Fibroblast of the aortic adventitia (primary cell): Measurements from ENCODE around the gene LRMDA. TPM values are rescaled to one million over a fixed set of nuclear protein-coding genes. Genes with fewer than 3 reads are reported as not detected.

Experiments
- DNase-seq: peaks from one replicate; pipeline ENCODE4 v3.0.0-alpha.2; 2010; ENCODE audit warnings: low read depth
- H3K4me3 ChIP-seq: 2 replicates; pipeline ENCODE4 v1.5.1; 2011; ENCODE audit warnings: low read depth, mild to moderate bottlenecking, control low read depth, low read length, moderate library complexity
- total RNA-seq: library from RNA; depleted of rRNA; stranded (reverse); fragments of >200 nt; gene quantifications from 2 replicates; pipeline ENCODE4 v1.2.3, GENCODE V29; 2012; ENCODE audit warnings: low replicate concordance
- TF ChIP-seq, protein P1 (sequence below): IDR thresholded peaks from 2 replicates; pipeline ENCODE4 v1.5.1; 2011; ENCODE audit warnings: mild to moderate bottlenecking, low read length, control low read depth, inconsistent platforms; ENCODE audit not compliant: insufficient read depth

Gene LRMDA
- total RNA-seq, 1 donor, result 6.3 TPM

DNA sequence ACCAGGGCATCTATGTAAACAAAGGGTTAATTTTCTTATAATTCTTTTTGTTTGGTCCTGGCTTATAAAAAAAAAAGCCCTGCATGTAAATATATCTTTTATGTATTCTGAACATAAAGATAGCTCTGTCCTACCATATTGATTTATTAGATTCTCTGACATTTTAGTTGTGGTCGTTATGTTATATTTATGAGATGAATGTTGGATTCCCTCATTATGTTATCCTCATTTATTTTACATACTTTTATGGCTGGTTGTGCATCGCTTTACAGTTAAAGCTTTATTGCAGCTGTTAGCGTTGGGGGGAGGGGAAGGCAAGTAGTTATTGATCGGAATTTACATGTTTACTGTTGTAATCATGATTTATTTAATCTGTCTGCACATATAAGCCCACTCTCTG is 431.5 kb downstream of the LRMDA start:
- TF ChIP-seq, protein P1, sequence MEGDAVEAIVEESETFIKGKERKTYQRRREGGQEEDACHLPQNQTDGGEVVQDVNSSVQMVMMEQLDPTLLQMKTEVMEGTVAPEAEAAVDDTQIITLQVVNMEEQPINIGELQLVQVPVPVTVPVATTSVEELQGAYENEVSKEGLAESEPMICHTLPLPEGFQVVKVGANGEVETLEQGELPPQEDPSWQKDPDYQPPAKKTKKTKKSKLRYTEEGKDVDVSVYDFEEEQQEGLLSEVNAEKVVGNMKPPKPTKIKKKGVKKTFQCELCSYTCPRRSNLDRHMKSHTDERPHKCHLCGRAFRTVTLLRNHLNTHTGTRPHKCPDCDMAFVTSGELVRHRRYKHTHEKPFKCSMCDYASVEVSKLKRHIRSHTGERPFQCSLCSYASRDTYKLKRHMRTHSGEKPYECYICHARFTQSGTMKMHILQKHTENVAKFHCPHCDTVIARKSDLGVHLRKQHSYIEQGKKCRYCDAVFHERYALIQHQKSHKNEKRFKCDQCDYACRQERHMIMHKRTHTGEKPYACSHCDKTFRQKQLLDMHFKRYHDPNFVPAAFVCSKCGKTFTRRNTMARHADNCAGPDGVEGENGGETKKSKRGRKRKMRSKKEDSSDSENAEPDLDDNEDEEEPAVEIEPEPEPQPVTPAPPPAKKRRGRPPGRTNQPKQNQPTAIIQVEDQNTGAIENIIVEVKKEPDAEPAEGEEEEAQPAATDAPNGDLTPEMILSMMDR, result no peak
- no peak overlapping the region for H3K4me3 ChIP-seq
- DNase-seq, result no peak

DNA sequence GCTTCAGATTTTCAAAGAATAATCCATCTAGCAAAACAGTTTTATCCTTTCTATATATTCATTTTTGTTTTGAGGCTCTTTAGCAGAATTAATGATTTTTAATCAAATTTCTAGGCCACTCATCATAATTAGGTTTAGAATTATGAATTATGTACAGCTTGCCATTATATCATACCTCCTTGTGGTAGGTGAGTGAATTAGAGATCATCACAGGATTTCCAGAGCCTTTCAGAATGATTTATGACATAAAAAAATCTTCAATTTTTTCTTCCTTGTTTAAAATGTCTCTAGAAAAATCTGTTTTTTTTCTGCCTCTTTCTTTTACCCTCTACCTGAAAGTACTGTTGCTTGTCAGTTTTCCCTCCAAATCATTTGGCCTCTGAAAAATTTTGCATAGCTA is 433.3 kb downstream of the LRMDA start:
- no peak for DNase-seq
- TF ChIP-seq, protein P1, result no peak
- H3K4me3 ChIP-seq, result no peak overlapping the region

DNA sequence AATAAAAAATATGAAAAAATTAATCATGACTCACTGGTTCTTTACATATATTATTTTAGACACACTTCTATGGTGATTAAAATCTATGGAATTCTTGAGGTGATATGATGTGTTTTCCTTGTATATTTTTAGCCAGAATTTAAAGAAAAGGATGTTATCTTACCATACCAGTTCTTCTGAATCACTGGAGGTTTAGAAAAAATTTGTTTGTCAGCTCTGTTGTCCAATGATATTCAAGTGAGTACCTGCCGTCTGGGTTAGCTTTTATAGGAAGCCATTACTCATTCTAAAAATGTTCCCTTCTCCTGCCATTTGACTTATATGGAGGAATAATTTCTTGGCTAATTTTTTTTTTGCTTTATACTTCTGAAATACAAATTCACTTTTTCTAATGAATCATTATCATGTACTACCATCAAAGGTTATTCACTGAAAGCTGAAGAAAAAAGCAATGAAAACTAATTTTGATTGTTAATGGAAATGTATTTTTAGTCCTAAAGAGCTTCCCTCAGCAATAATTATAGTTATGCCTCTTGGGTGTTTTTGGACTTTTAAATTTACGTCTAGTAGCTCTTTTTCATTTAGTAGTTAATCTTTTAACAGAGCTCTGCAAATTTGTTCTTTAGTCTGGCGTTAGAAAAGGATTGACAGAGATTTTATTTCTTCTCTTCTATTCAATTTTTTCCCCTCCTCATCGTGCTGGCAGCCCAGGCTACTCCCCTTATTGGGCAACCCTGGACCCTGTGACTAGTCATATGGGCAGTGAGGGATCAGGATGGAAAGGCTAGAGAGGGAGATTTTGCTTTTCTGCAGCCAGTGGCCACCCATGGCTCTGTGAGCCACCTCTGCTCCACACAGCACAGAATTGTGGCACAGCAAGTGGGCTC is 434.2 kb downstream of the LRMDA start:
- H3K4me3 ChIP-seq, result no peak overlapping the region
- TF ChIP-seq, protein P1, result no peak
- DNase-seq, result no peak

DNA sequence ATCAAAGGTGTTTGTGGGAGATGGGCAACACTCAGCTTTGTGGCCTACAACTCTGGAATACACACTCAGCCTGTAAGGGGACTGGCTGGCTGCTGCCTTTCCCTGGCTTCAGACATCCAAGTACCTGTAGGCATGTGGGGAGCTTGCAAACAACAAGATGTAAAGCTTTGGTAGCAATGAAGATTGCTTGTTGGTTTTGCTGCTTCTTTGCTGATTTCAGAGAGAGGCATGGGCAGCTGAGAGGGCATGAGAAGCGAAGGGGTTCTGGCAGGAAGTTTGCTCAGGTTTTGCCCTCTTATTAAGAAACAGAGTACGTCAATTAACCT is 434.8 kb downstream of the LRMDA start:
- TF ChIP-seq, protein P1, result no peak
- no peak overlapping the region for H3K4me3 ChIP-seq
- no peak for DNase-seq

GRCh38 chr10:75866731-75867130 is 435.3 kb downstream of the LRMDA start:
- DNase-seq, result no peak
- TF ChIP-seq, protein P1, result no peak
- no peak overlapping the region for H3K4me3 ChIP-seq

DNA sequence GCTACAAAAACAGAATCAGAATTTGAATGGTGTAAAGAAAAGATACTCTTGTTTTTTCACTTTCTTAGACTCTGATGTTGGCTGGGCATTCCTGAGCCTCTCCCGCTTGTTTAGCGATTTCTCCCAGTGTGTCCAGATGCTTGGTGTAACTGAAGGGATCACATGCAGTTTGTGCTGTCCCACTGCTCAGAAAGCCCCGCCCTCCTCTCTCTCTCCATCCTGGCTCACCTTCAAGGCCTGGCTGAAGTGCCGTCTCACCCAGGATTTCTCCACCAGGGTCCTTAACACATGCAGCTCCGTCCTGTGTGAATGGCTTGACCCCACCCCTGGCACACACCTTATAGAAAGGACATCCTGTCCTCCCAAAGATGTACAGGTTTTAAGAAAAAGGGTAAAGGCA is 437.1 kb downstream of the LRMDA start:
- TF ChIP-seq, protein P1, result no peak
- H3K4me3 ChIP-seq, result no peak overlapping the region
- DNase-seq, result no peak
